GM18505 (cell line): Measurements from ENCODE around the gene ITPR3.

Experiments used
- ATAC-seq: cut with Tn5 transposase; IDR thresholded peaks from one replicate; pipeline ENCODE4 v1.9.1; 2021; ENCODE audit not compliant: unreplicated experiment
- POLR2A ChIP-seq: IDR thresholded peaks from 4 replicates; pipeline ENCODE4 v1.6.1; 2011; ENCODE audit warnings: borderline replicate concordance; ENCODE audit not compliant: insufficient read depth, insufficient read length; ENCODE audit errors: extremely low read depth

ITPR3 gene

GRCh38 chr6:33689879-33690278, 68.8 kb downstream of the ITPR3 start:
- TF ChIP-seq POLR2A = no peak
- ATAC-seq = no peak

- TF ChIP-seq POLR2A = no peak
- ATAC-seq = no peak
These were observed 69.6 kb downstream of the ITPR3 start for GRCh38 chr6:33690766-33691165.

GRCh38 chr6:33691456-33692077, 70.4 kb downstream of the ITPR3 start:
- TF ChIP-seq POLR2A = no peak
- no peak for ATAC-seq

- no peak for ATAC-seq
- TF ChIP-seq POLR2A = no peak
These were observed 71.1 kb downstream of the ITPR3 start for GRCh38 chr6:33692078-33692759.

GRCh38 chr6:33692760-33693158, 71.6 kb downstream of the ITPR3 start:
- TF ChIP-seq POLR2A = no peak
- ATAC-seq = no peak

GRCh38 chr6:33693186-33694105, 72.3 kb downstream of the ITPR3 start:
- no peak for ATAC-seq
- no peak for TF ChIP-seq POLR2A

GRCh38 chr6:33694401-33694931, 73.3 kb downstream of the ITPR3 start:
- ATAC-seq = no peak
- TF ChIP-seq POLR2A = no peak

GRCh38 chr6:33694977-33695376, 73.9 kb downstream of the ITPR3 start:
- ATAC-seq = no peak
- TF ChIP-seq POLR2A = no peak

- no peak for ATAC-seq
These were observed 74.3 kb downstream of the ITPR3 start for GRCh38 chr6:33695451-33695887.

GRCh38 chr6:33696076-33696475, 75.0 kb downstream of the ITPR3 start:
- no peak for TF ChIP-seq POLR2A
- ATAC-seq = no peak

More at GRCh38 chr6:33695451-33695887, 74.3 kb downstream of the ITPR3 start:
- TF ChIP-seq POLR2A = no peak

GRCh38 chr6:33696548-33697518, 75.7 kb downstream of the ITPR3 start:
- no peak for ATAC-seq
- TF ChIP-seq POLR2A = no peak

- no peak for ATAC-seq
These were observed 76.7 kb downstream of the ITPR3 start for GRCh38 chr6:33697845-33698244.

More at GRCh38 chr6:33697845-33698244, 76.7 kb downstream of the ITPR3 start:
- TF ChIP-seq POLR2A = no peak
